CD4-positive, alpha-beta T cell treated with Interleukin-6 at 100 ng/mL for 8 hours (primary cell): ENCODE data around the gene KIF18A.
"Not testable (repeated sequence)": the region's sequence is repeated elsewhere in the genome, so short reads cannot be mapped to it uniquely, and the experiment has no call there.

Experiments used
- DNase-seq: peaks from one replicate; pipeline ENCODE4 v3.0.0-alpha.2; 2020; ENCODE audit warnings: mixed read lengths, low spot score

The KIF18A gene

GRCh38 chr11:28106353-28107043 lies 1.5 kb downstream of the KIF18A start:
- no peak for DNase-seq

DNA sequence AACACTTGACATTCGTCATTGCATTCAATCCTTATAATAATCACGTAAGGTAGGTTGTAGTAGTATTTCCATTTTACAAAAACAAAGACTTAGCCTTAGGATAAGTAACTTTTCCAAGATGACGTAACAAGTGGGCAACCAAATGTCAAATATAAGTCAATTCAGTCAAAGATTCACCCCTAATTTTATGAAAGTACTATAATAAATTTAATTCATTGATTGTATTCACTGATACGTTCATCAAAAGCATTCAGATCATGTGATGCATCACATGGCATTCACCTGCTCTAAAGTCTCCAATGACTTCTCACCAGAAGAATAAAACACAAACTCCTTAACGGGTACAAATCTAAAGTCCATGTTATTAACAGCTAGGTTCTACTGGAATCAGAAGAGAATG lies 2.1 kb downstream of the KIF18A start:
- DNase-seq = no peak

DNA sequence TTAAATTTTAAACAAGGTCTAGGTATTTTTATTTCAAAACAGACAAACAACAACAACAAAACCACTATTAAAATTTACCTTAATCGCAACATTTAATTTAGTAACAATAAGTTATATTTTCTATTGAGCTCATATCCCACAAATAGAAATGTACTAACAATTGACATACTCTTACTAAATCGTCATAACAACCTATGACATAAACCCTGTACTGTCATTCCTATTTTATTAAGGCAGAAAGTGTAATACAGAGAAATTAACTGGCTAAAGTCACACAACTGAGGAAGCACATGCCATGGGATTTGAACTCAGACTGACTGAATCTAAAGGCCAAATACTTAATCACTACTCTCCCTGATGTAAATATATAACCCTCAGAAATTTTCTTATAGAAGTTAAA lies 3.0 kb downstream of the KIF18A start:
- no peak for DNase-seq

- no peak for DNase-seq
These were observed 3.5 kb downstream of the KIF18A start for GRCh38 chr11:28104425-28104824.

- DNase-seq = not testable (repeated sequence)
These were observed 5.7 kb downstream of the KIF18A start for GRCh38 chr11:28102300-28102699.

DNA sequence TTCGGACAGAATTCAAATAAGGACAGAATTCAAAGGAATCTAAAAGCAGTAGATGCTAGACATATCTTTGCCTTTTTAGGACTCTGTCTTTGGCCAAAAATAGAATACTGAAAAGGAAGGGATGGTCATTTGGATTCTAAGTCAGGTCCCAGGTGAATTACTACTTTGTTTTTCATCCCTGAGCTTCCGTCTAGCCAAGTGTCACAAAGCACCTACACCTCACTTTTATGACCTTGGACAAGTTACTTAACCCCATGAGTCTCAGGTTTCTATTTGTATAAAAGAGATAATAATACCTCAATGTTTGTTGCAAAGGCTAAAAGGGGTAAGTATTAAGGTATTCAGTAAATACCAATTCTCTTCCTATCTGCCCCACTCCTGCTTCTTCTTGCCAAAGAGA lies 7.3 kb downstream of the KIF18A start:
- no peak for DNase-seq

DNA sequence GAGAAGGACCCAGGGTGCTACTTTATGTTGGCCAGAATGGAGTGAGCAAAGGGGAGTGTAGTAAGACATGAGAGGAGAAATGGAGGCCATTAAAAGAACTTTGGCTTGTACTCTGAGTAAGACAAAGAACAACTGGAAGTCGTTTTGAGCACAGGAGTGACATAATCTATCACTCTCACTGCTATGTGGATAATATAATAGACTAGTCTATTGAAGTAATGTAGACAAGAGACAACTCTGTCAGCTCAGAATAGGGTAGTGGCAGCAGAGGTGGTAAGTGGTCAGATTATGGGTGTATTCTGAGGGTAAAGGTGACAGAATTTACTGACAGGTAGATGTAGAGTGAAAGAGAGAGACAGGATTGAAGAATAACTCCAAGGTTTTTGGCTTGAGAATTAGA lies 8.2 kb downstream of the KIF18A start:
- no peak for DNase-seq

GRCh38 chr11:28098257-28098656 lies 9.7 kb downstream of the KIF18A start:
- no peak for DNase-seq

DNA sequence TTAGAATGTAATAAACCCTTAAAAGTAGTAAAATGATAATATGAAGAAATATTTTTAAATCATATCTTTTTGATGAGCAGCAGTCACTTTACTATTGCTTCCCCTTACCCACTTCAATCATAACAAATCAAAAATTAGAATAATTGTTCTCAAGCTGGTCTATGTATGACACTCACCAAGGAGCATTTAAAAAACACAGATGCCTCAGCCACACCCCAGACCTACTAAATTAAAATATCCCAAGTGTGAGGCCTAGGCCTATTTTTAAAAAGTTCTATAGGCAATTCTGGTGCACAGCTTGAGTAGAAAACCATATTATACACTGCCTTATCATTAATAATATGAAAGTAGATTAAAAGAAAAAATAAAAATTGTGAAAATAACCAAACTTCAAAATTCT lies 15.2 kb downstream of the KIF18A start:
- DNase-seq = no peak

- no peak for DNase-seq
These were observed 17.8 kb downstream of the KIF18A start for GRCh38 chr11:28090052-28090749.

DNA sequence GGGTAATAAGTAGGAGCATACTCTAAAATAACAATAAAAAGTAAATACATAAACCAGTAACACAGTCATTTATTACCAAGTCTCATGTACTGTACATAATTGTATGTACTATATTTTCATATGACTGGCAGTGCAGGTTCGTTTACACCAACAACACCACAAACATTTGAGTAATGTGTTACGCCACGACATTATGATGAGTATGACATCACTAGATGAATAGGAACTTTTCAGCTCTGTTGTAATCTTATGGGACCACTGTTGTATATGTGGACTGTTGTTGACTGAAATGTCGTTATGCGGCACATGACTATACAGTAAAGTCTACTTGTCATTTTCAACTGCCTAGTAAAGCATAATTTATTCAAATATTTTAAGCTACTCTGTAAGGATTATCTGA lies 18.6 kb downstream of the KIF18A start:
- no peak for DNase-seq

DNA sequence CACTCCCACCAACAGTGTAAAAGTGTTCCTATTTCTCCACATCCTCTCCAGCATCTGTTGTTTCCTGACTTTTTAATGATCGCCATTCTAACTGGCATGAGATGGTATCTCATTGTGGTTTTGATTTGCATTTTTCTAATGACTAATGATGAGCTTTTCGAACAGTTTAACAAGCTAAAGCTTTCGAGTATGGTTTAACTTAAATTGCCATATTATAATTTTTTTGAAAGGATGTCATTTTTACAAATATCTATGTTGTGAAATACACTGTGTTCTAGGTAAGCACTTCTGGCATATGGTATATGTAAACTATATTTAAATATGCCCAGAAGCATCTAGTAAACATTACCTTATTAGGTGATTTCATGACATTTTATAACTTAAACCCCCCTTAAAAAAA lies 20.3 kb downstream of the KIF18A start:
- DNase-seq = not testable (repeated sequence)

DNA sequence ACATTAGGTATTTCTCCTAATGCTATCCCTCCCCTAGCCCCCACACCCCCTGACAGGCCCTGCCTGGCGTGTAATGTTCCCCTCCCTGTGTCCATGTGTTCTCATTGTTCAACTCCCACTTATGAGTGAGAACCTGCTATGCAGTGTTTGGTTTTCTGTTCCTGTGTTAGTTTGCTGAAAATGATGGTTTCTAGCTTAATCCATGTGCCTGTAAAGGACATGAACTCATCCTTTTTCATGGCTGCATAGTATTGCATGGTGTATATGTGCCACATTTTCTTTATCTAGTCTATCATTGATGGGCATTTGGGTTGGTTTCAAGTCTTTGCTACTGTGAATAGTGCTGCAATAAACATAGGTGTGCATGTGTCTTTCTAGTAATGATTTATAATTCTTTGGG lies 20.8 kb downstream of the KIF18A start:
- DNase-seq = not testable (repeated sequence)

- DNase-seq = no peak
These were observed 21.4 kb downstream of the KIF18A start for GRCh38 chr11:28086569-28086968.

DNA sequence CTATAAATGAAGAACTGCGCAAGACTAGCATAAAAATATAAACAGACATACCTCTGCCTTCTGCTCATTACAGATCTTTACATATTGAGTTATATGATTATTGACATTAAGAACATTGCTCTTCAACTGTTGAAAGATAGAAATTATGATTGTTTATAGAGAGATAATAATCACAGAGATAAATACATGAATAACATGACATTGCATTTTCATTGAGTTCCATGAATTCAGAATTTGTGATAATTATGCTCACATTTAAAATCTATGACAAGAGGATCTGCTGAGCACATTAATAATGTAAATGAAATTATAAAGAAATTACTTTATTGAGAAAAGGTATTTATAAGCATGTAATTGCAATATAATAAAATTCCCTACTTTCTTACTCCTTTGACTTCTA lies 24.8 kb downstream of the KIF18A start:
- DNase-seq = no peak

DNA sequence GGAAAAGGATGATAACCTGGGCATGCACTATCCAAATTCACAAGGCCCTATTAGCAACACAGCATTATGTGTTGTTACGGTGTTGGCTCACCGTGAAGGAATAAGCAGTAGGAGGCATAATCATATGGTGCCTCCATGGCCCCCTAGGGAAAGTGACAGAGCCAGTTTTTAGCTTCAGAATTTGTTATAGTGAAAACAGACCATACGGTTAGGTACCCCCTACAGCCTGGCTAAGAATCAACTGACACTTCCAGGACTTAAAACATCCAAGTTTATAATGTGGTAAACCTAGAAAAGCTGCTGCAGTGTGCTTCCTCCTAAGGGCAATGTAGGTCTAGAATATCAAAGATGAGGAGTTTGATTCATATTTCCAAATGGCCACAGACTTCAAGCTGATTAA lies 30.4 kb downstream of the KIF18A start:
- DNase-seq = no peak

DNA sequence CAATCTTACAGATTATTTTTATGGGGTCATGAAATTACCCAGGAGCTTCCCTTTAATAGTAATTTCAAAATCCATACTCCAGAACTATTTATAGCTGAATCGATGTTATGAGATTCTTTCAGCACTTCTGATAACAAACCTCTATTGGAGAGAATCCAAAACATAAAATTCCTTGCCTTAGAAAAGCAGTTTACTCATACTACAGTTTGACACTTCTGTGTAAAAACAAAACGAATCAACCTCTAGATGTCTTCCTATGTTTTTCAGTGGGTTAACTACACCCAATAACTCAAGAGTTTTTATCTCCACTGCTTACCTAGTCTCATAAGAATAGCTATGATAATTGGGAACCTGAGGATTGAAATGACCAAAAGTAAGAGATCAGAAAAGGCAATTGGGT lies 35.6 kb downstream of the KIF18A start:
- no peak for DNase-seq

DNA sequence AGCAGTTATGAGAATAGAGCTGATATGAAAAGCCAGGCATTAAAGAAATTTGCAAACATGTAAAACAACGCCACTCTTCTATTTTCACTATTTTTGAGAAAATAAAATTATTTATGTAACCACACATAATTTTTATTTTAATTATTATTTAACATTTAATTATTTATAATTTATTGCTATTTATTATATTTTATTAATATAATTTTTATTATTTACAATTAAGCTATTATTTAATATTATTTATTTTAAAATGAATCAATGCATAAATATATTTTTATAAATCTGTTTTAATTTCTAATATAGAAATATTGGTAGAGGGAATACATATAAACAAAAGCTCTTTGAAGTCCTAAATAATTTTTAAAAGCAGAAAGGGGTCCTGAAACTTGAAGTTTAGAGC lies 36.7 kb downstream of the KIF18A start:
- DNase-seq = no peak

DNA sequence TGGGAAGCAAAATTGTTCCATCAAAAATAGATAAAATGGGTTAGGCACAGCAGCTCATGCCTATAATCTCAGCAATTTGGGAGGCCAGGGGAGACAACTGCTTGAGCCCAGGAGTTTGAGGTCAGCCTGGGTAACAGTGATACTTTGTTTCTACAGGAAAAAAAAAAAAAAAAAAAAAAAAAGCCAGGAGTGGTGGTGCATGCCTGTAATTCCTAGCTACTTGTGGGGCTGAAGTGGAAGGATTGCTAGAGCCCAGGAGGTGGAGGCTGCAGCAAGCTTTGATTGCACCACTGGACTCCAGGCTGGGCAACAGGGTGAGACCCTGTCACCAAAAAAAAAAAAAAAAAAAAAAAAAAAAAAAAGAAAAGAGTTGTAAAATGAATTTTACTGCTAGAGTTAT lies 49.6 kb downstream of the KIF18A start:
- no peak for DNase-seq

GRCh38 chr11:28054821-28055220 lies 53.1 kb downstream of the KIF18A start:
- no peak for DNase-seq

- no peak for DNase-seq
These were observed 58.4 kb downstream of the KIF18A start for GRCh38 chr11:28049338-28050216.

DNA sequence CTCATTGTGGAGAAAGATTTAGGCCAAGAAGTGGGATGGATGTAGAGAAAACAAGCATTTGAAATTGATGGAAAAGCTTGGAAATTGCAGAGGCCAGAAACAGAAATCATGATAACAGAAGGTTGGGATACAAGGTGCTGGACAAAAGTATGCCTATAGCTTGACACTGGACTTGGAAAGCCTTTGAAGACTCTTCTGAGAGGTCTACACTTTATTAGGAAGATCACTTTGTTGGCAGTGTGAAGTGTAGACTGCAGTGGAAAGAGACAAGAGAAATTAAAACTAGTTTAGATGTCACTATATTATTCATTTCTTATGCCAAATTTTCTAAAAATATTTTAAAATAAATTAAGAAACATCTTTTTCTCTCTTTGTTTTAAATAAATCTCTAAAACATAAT lies 59.1 kb downstream of the KIF18A start:
- no peak for DNase-seq
